K562 (cell line): ENCODE measurements around the gene KCNN3. TPM values are rescaled to one million over a fixed set of nuclear protein-coding genes. Genes with fewer than 3 reads are reported as not detected.

Experiments used
- ATAC-seq: fragments of 200-7000 bp; cut with Tn5 transposase; 3 replicates; pipeline ENCODE4 v1.9.1; 2020; ENCODE audit warnings: moderate library complexity
- BruUV-seq: library from RNA; stranded (reverse); fragments of 400-500 nt; replicated peaks from 2 replicates; lab custom pipeline; 2021; lab: Mats Ljungman, UMichigan
- CTCF ChIA-PET: fragments of 300-600 bp; formaldehyde crosslinking; extraction: SDS; loops from one replicate; lab custom pipeline; 2021; ENCODE audit warnings: low intra/inter-chr PET ratio; lab: Yijun Ruan, JAX
- POLR2A ChIA-PET: fragments of 300-600, 350-650 bp; sonication (Branson Sonifier 250); formaldehyde crosslinking; extraction: SDS; loops from one replicate; lab custom pipeline; 2021; ENCODE audit warnings: antibody characterized with exemption, inconsistent platforms; lab: Yijun Ruan, JAX
- DNase-seq, 4 experiments: peaks; one replicate each; pipeline versions ENCODE4 v3.0.0 to v3.0.0-alpha.2; 2011 to 2018; ENCODE audit warnings: low spot score in 3 of 4, mixed read lengths in 3 of 4; ENCODE audit errors: extremely low read depth in 1 of 4
- FAIRE-seq: peaks from 2 replicates; lab custom pipeline; 2011; peaks lifted over from hg19 to GRCh38; lab: Jason Lieb, UNC
- H2AFZ ChIP-seq: 2 replicates; pipeline ENCODE4 v1.6.0; 2011; ENCODE audit warnings: low read depth, low read length, control low read depth, inconsistent platforms
- H3K27ac ChIP-seq: fragments of 200-600 bp; 3 replicates; pipeline ENCODE4 v1.8.0; 2011; ENCODE audit warnings: low read depth, mild to moderate bottlenecking, control low read depth, inconsistent platforms, low read length, moderate library complexity, mixed read lengths; ENCODE audit errors: extremely low read depth
- H3K27me3 ChIP-seq, 2 experiments: fragments of 300-600 bp in 1 of 2; 2 replicates in 1 of 2; 3 replicates in 1 of 2; pipeline versions ENCODE4 v1.6.0 to v1.8.0; 2011; ENCODE audit warnings: inconsistent platforms in 2 of 2, low read length in 2 of 2, mild to moderate bottlenecking in 1 of 2, mixed read lengths in 1 of 2, moderate library complexity in 1 of 2; ENCODE audit not compliant: control insufficient read depth in 2 of 2, insufficient read depth in 2 of 2
- H3K36me3 ChIP-seq: fragments of 300-600 bp; 3 replicates; pipeline ENCODE4 v1.8.0; 2011; ENCODE audit warnings: mild to moderate bottlenecking, low read length, inconsistent platforms; ENCODE audit not compliant: control insufficient read depth, insufficient read depth
- H3K4me1 ChIP-seq, 2 experiments: fragments of 200-600 bp in 1 of 2; replicated peaks in 1 of 2; 2 replicates in 1 of 2; 3 replicates in 1 of 2; pipeline versions ENCODE4 v1.5.1 to v1.8.0; 2011; ENCODE audit warnings: inconsistent platforms in 2 of 2, low read length in 2 of 2, mild to moderate bottlenecking in 1 of 2, mixed read lengths in 1 of 2, moderate library complexity in 1 of 2; ENCODE audit not compliant: control insufficient read depth in 2 of 2, insufficient read depth in 2 of 2
- H3K4me2 ChIP-seq: 2 replicates; pipeline ENCODE4 v1.6.1; 2011; ENCODE audit warnings: low read length, control low read depth, inconsistent platforms, mixed read lengths; ENCODE audit not compliant: insufficient read depth
- H3K4me3 ChIP-seq: fragments of 200-600 bp; sonication (generic), shearing (Covaris generic); 2 replicates; pipeline ENCODE4 v1.5.1; 2016; ENCODE audit warnings: control low read depth, inconsistent platforms
- H3K79me2 ChIP-seq: fragments of 200-600 bp; 3 replicates; pipeline ENCODE4 v1.8.0; 2011; ENCODE audit warnings: low read length, inconsistent platforms; ENCODE audit not compliant: control insufficient read depth, insufficient read depth
- H3K9ac ChIP-seq, 2 experiments: 2 replicates each; pipeline versions ENCODE4 v1.6.0 to v1.6.1; 2011; ENCODE audit warnings: low read depth in 2 of 2, low read length in 2 of 2, control low read depth in 1 of 2, inconsistent platforms in 1 of 2, mild to moderate bottlenecking in 1 of 2, mixed read lengths in 1 of 2; ENCODE audit not compliant: insufficient read depth in 1 of 2
- H3K9me1 ChIP-seq: one replicate; pipeline ENCODE4 v1.6.0; 2011; ENCODE audit warnings: inconsistent platforms, mild to moderate bottlenecking, low read length, moderate library complexity; ENCODE audit not compliant: control insufficient read depth, insufficient read depth
- H3K9me3 ChIP-seq: replicated peaks from 2 replicates; pipeline ENCODE4 v1.5.1; 2011; ENCODE audit warnings: low read depth, low read length, inconsistent platforms; ENCODE audit not compliant: control insufficient read depth, insufficient read depth
- H4K20me1 ChIP-seq: replicated peaks from 2 replicates; pipeline ENCODE4 v1.6.1; 2011; ENCODE audit warnings: low read length, inconsistent platforms, mixed read lengths; ENCODE audit not compliant: control insufficient read depth, insufficient read depth
- BRCA1 ChIP-seq, 2 experiments: fragments of 450-650 bp in 1 of 2; sonication (generic) in 1 of 2; formaldehyde crosslinking in 1 of 2; IDR thresholded peaks; 2 replicates each; pipeline versions ENCODE4 v1.5.0 to v1.6.1; 2017 to 2020; ENCODE audit warnings: mild to moderate bottlenecking in 1 of 2, missing genetic modification reagents in 1 of 2
- ESRRA ChIP-seq: fragments of 450-650 bp; IDR thresholded peaks from 2 replicates; pipeline ENCODE4 v1.6.1; 2014; ENCODE audit warnings: low read depth, mild to moderate bottlenecking, moderate library complexity, borderline replicate concordance
- GTF2F1 ChIP-seq: IDR thresholded peaks from 2 replicates; pipeline ENCODE4 v1.6.1; 2011; ENCODE audit warnings: low read depth, low read length, improper control_type of control experiment
- NR2F6 ChIP-seq: fragments of 450-650 bp; formaldehyde crosslinking; IDR thresholded peaks from 2 replicates; pipeline ENCODE4 v1.4.0; 2020; ENCODE audit warnings: mild to moderate bottlenecking
- PURB ChIP-seq: sonication (generic); formaldehyde crosslinking; IDR thresholded peaks from 2 replicates; pipeline ENCODE4 v1.9.0; 2021; ENCODE audit warnings: low read depth, mild to moderate bottlenecking, missing genetic modification reagents
- SNRNP70 ChIP-seq: fragments of 200-400 bp; formaldehyde crosslinking; optimal IDR thresholded peaks from 2 replicates; pipeline ENCODE3; 2017; ENCODE audit warnings: low read depth, low read length
- STAG1 ChIP-seq: sonication (generic); formaldehyde crosslinking; IDR thresholded peaks from 2 replicates; pipeline ENCODE4 v1.5.0; 2020; ENCODE audit warnings: missing genetic modification reagents, borderline replicate concordance
- U2AF1 ChIP-seq: fragments of 200-400 bp; formaldehyde crosslinking; optimal IDR thresholded peaks from 2 replicates; pipeline ENCODE3; 2017; ENCODE audit warnings: mild to moderate bottlenecking, low read depth, low read length, moderate library complexity
- ZC3H8 ChIP-seq: fragments of 450-650 bp; IDR thresholded peaks from 2 replicates; pipeline ENCODE4 v1.6.1; 2017
- ZNF224 ChIP-seq: sonication (generic); formaldehyde crosslinking; IDR thresholded peaks from 2 replicates; pipeline ENCODE4 v1.8.0; 2022; ENCODE audit warnings: mild to moderate bottlenecking, missing genetic modification reagents
- ZNF263 ChIP-seq: sonication (generic); formaldehyde crosslinking; IDR thresholded peaks from 2 replicates; pipeline ENCODE4 v1.8.0; 2022; ENCODE audit warnings: mild to moderate bottlenecking, missing genetic modification reagents, borderline replicate concordance
- ZNF316 ChIP-seq: fragments of 450-650 bp; IDR thresholded peaks from 2 replicates; pipeline ENCODE4 v1.6.1; 2016
- ZNF639 ChIP-seq, 2 experiments: fragments of 200-800 bp in 1 of 2; sonication (Bioruptor generic) in 1 of 2; sonication (generic) in 1 of 2; formaldehyde crosslinking in 1 of 2; IDR thresholded peaks in 1 of 2; conservative IDR thresholded peaks in 1 of 2; 2 replicates each; pipeline versions ENCODE4 v1.5.0 to v1.6.1; 2016 to 2020; ENCODE audit warnings: missing compliant biosample characterization in 1 of 2, missing genetic modification characterization in 1 of 2, missing genetic modification reagents in 1 of 2
- WGBS: fragments of 100-300 bp; shearing (Covaris generic); methylation state at CpG from one replicate; pipeline ENCODE4 v1.1.6; 2016; ENCODE audit warnings: low coverage, mixed read lengths; ENCODE audit not compliant: insufficient coverage; ENCODE audit errors: missing lambda C conversion rate; 5-methylcytosine and 5-hydroxymethylcytosine counted together
- in situ Hi-C: fragments of 300-500 bp; cut with MboI; formaldehyde crosslinking; loops from 4 replicates; pipeline ENCODE4 v1.15.0; 2018; ENCODE audit warnings: inconsistent platforms, mixed read lengths
- intact Hi-C: fragments of 100-400 bp; cut with micrococcal nuclease; formaldehyde crosslinking; loops from 2 replicates; pipeline ENCODE4 v1.14.2; 2022
- polyA plus RNA-seq, 8 experiments: library from polyadenylated mRNA; depleted of rRNA in 4 of 8; stranded (reverse) in 5 of 8; unstranded in 3 of 8; fragments of >200 nt; fragmentation: Nextera tagmentation in 2 of 8; fragmentation: Illumina TruSeq in 1 of 8; extraction: Ambion mirVana in 2 of 8; extraction: Trizol in 1 of 8; gene quantifications; 2 replicates each; pipeline versions ENCODE4 v1.2.1 to v1.2.3, GENCODE V29; 2011 to 2014; ENCODE audit warnings: inconsistent platforms in 1 of 8, missing spikeins in 1 of 8
- total RNA-seq, 7 experiments: library from RNA; depleted of rRNA in 6 of 7; stranded (reverse); fragments of >200 nt in 6 of 7; fragmentation: Illumina TruSeq in 2 of 7; extraction: Trizol in 2 of 7; gene quantifications; 2 replicates each; pipeline versions ENCODE4 v1.2.1 to v1.2.3, GENCODE V29; 2011 to 2021; ENCODE audit warnings: low replicate concordance in 1 of 7

KCNN3 gene
- total and polyA plus RNA-seq, 9 of the 15 experiments (the other 6 are each of a cell fraction or from before 2014, with no cell fraction given) = 0.02 to 0.03 TPM; not detected in 7

GRCh38 chr1:154821083-154821482 lies 49.0 kb downstream of the KCNN3 start:
- TF ChIP-seq NR2F6 (CRISPR knock-in tag) (no peak), ESRRA (peak; percentile 35; the same call in 1 of the 2 replicates)
- Histone ChIP-seq H3K4me1 (no peaks in the 10 kb centered on the region), H3K4me2 (no peak overlapping the region), H3K79me2 (no peaks in the 10 kb centered on the region), H3K9ac (no peak overlapping the region), H3K4me3 (no peak overlapping the region), H3K27ac (no peak overlapping the region), H2AFZ (no peak overlapping the region), H4K20me1 (no peaks in the 10 kb centered on the region; the same call in 1 of the 2 replicates), H3K27me3 (peaks cover 19 to 76% of the 10 kb centered on the region in 2 experiments), H3K9me3 (no peaks in the 10 kb centered on the region), H3K9me1 (no peaks in the 10 kb centered on the region), H3K36me3 (no peaks in the 10 kb centered on the region)
- in situ Hi-C loops = no loop called here
- DNase-seq (no peak), FAIRE-seq (no peak), ATAC-seq (no peak)
- ChIA-PET POLR2A (interaction anchor here (0.6 to 1.1 kb wide), 4 partner anchors 11 to 47 kb away, joined by 3 to 4 read pairs (median 3); no protein-coding TSS in a partner anchor), CTCF (no interaction called here)
- intact Hi-C loops = no loop called here
- WGBS = 9% methylated on average over 7 of the region's 7 CpGs
- BruUV-seq = no TSS peak

- POLR2A ChIA-PET = interaction anchor here (1.0 to 1.1 kb wide), 2 partner anchors 11 to 30 kb away, joined by 3 to 4 read pairs; no protein-coding TSS in a partner anchor
- CTCF ChIA-PET = no interaction called here
- TF ChIP-seq PURB (CRISPR knock-in tag) (no peak), U2AF1 (no peak), SNRNP70 (no peak), GTF2F1 (no peak), ZNF263 (no peak), ZNF224 (CRISPR knock-in tag) (no peak), STAG1 (no peak), BRCA1 (IDR thresholded peaks at IDR 0.05) (no peak), BRCA1 (CRISPR knock-in tag; IDR thresholded peaks at IDR 0.05) (no peak), ZNF316 (no peak), ZC3H8 (no peak), ZNF639 (CRISPR knock-in tag; conservative IDR thresholded peaks at IDR 0.05 in 1 of 2, IDR thresholded peaks at IDR 0.05 in 1 of 2) (no peak)
These were observed 49.4 kb downstream of the KCNN3 start for GRCh38 chr1:154820646-154821045.

More at GRCh38 chr1:154820646-154821045, 49.4 kb downstream of the KCNN3 start:
- H2AFZ ChIP-seq = no peak overlapping the region
- no peaks in the 10 kb centered on the region; the same call in 1 of the 2 replicates for H4K20me1 ChIP-seq
- no peaks in the 10 kb centered on the region for H3K4me1 ChIP-seq
- intact Hi-C loops (no loop called here), in situ Hi-C loops (no loop called here)
- ATAC-seq (no peak), DNase-seq (no peak), FAIRE-seq (no peak)
- no peak overlapping the region for H3K4me3 ChIP-seq
- peaks cover 21 to 78% of the 10 kb centered on the region in 2 experiments; a peak in 4 of 5 replicates for H3K27me3 ChIP-seq
- H3K4me2 ChIP-seq = no peak overlapping the region
- H3K9ac ChIP-seq = no peak overlapping the region
- 47% methylated on average over 6 of the region's 6 CpGs for WGBS
- H3K9me3 ChIP-seq = no peaks in the 10 kb centered on the region
- no peaks in the 10 kb centered on the region for H3K79me2 ChIP-seq
- no peaks in the 10 kb centered on the region for H3K36me3 ChIP-seq
- BruUV-seq = no TSS peak
- H3K27ac ChIP-seq = no peak overlapping the region
- no peaks in the 10 kb centered on the region for H3K9me1 ChIP-seq
